Spinal cord (tissue), 10 donors: ENCODE results near the gene HOXD11. TPM values are rescaled to one million over a fixed set of nuclear protein-coding genes. Genes with fewer than 3 reads are reported as not detected.

Experiments used
- DNase-seq, 6 donors: peaks; one replicate each; pipeline versions ENCODE4 v3.0.0 to v3.0.0-alpha.2; 2013 to 2015; ENCODE audit warnings: low spot score in 6 of 6, low read depth in 4 of 6
- H3K27ac ChIP-seq: one replicate; pipeline ENCODE4 v1.5.1; 2013; ENCODE audit warnings: low read depth, low read length, control low read depth
- H3K27me3 ChIP-seq: one replicate; pipeline ENCODE4 v1.6.1; 2013; ENCODE audit warnings: low read length; ENCODE audit not compliant: control insufficient read depth, insufficient read depth
- H3K36me3 ChIP-seq: one replicate; pipeline ENCODE4 v1.6.1; 2013; ENCODE audit warnings: low read length; ENCODE audit not compliant: control insufficient read depth, insufficient read depth
- H3K4me1 ChIP-seq: one replicate; pipeline ENCODE4 v1.6.1; 2013; ENCODE audit warnings: low read length; ENCODE audit not compliant: control insufficient read depth, insufficient read depth
- H3K4me3 ChIP-seq: one replicate; pipeline ENCODE4 v1.5.1; 2013; ENCODE audit warnings: low read depth, low read length, control low read depth
- H3K9me3 ChIP-seq: one replicate; pipeline ENCODE4 v1.6.1; 2013; ENCODE audit warnings: low read length; ENCODE audit not compliant: control insufficient read depth, insufficient read depth
- WGBS: methylation state at CpG from one replicate; pipeline ENCODE4 v1.1.5; 2013; ENCODE audit warnings: missing lambda C conversion rate; ENCODE audit not compliant: insufficient coverage; 5-methylcytosine and 5-hydroxymethylcytosine counted together
- polyA plus RNA-seq, 2 donors: library from polyadenylated mRNA; unstranded; fragments of 120-200 nt; gene quantifications; one replicate each; pipeline ENCODE4 v1.2.1, GENCODE V29; 2013; ENCODE audit not compliant: insufficient read length in 2 of 2
- total RNA-seq, 2 donors: library from RNA; depleted of rRNA in 1 of 2; stranded (reverse); fragments of 120-200 nt in 1 of 2; fragments of >200 nt in 1 of 2; gene quantifications; one replicate each; pipeline versions ENCODE4 v1.2.3 to v1.2.4, GENCODE V29; 2013 to 2014
- donor health status: healthy.

HOXD11 gene
- total and polyA plus RNA-seq, 4 donors, result 0.39 to 1.4 (median 0.51) TPM; not detected in 1

GRCh38 chr2:176130957-176131847 is 24.1 kb downstream of the HOXD11 start:
- Histone ChIP-seq H3K27ac (peak overlapping the region; percentile 83), H3K4me3 (peak overlapping the region; percentile 64), H3K27me3 (peaks cover 4% of the 10 kb centered on the region), H3K36me3 (no peaks in the 10 kb centered on the region), H3K4me1 (peaks cover 35% of the 10 kb centered on the region), H3K9me3 (no peaks in the 10 kb centered on the region)
- WGBS, result no CpG with 5 or more reads among the region's 15 CpGs
- DNase-seq, result peak in 1 of 6 donors; percentile 65

GRCh38 chr2:176131848-176132158 is 24.7 kb downstream of the HOXD11 start:
- H3K4me1 ChIP-seq, result peaks cover 35% of the 10 kb centered on the region
- H3K4me3 ChIP-seq, result peak overlapping the region; percentile 64
- no peaks in the 10 kb centered on the region for H3K9me3 ChIP-seq
- H3K27me3 ChIP-seq, result peaks cover 4% of the 10 kb centered on the region
- no peaks in the 10 kb centered on the region for H3K36me3 ChIP-seq
- no CpG with 5 or more reads among the region's 4 CpGs for WGBS
- H3K27ac ChIP-seq, result peak overlapping the region; percentile 83
- no peak for DNase-seq

- 9% methylated on average over 9 of the region's 33 CpGs for WGBS
- peaks cover 35% of the 10 kb centered on the region for H3K4me1 ChIP-seq
- no peaks in the 10 kb centered on the region for H3K9me3 ChIP-seq
- H3K36me3 ChIP-seq, result no peaks in the 10 kb centered on the region
- H3K4me3 ChIP-seq, result peak overlapping the region; percentile 64
- H3K27ac ChIP-seq, result peak overlapping the region; percentile 83
- DNase-seq, result peak in 2 of 6 donors; percentile 65 to 89
- H3K27me3 ChIP-seq, result peaks cover 4% of the 10 kb centered on the region
These were observed 25.4 kb downstream of the HOXD11 start for GRCh38 chr2:176132205-176133171.

- Histone ChIP-seq H3K4me3 (no peak overlapping the region), H3K27me3 (no peaks in the 10 kb centered on the region), H3K36me3 (no peaks in the 10 kb centered on the region), H3K4me1 (peaks cover 30% of the 10 kb centered on the region), H3K27ac (peak overlapping the region; percentile 83), H3K9me3 (no peaks in the 10 kb centered on the region)
- peak in 2 of 6 donors; percentile 85 for DNase-seq
These were observed 26.3 kb downstream of the HOXD11 start for GRCh38 chr2:176133389-176133788.

- DNase-seq, result peak in 2 of 6 donors; percentile 47 to 93
- no peak overlapping the region for H3K4me3 ChIP-seq
- H3K27ac ChIP-seq, result peak overlapping the region; percentile 83
- WGBS, result 16% methylated on average over 3 of the region's 4 CpGs
- H3K4me1 ChIP-seq, result peaks cover 24% of the 10 kb centered on the region
- H3K36me3 ChIP-seq, result no peaks in the 10 kb centered on the region
- no peaks in the 10 kb centered on the region for H3K9me3 ChIP-seq
- no peaks in the 10 kb centered on the region for H3K27me3 ChIP-seq
These were observed 27.0 kb downstream of the HOXD11 start for GRCh38 chr2:176134035-176134434.

- peak in 1 of 6 donors; percentile 82 for DNase-seq
- Histone ChIP-seq H3K27ac (peak overlapping the region; percentile 83), H3K4me3 (peak overlapping the region; percentile 84), H3K4me1 (peaks cover 20% of the 10 kb centered on the region), H3K9me3 (no peaks in the 10 kb centered on the region), H3K36me3 (no peaks in the 10 kb centered on the region), H3K27me3 (no peaks in the 10 kb centered on the region)
These were observed 28.0 kb downstream of the HOXD11 start for GRCh38 chr2:176135035-176135440.

GRCh38 chr2:176136374-176137251 is 29.5 kb downstream of the HOXD11 start:
- peaks cover 33% of the 10 kb centered on the region for H3K4me1 ChIP-seq
- peak overlapping the region; percentile 84 for H3K4me3 ChIP-seq
- 0% methylated on average over 62 of the region's 71 CpGs for WGBS
- H3K36me3 ChIP-seq, result peaks cover 7% of the 10 kb centered on the region
- peak overlapping the region; percentile 91 for H3K27ac ChIP-seq
- H3K27me3 ChIP-seq, result no peaks in the 10 kb centered on the region
- no peaks in the 10 kb centered on the region for H3K9me3 ChIP-seq
- peak in 4 of 6 donors; percentile 77 to 99 (median 82) for DNase-seq

- peak in 1 of 6 donors; percentile 76 for DNase-seq
- Histone ChIP-seq H3K27ac (peak overlapping the region; percentile 91), H3K4me1 (peaks cover 35% of the 10 kb centered on the region), H3K27me3 (no peaks in the 10 kb centered on the region), H3K9me3 (no peaks in the 10 kb centered on the region), H3K4me3 (peak overlapping the region; percentile 84), H3K36me3 (peaks cover 7% of the 10 kb centered on the region)
- WGBS, result 6% methylated on average over 2 of the region's 2 CpGs
These were observed 30.1 kb downstream of the HOXD11 start for GRCh38 chr2:176137252-176137580.

- H3K27ac ChIP-seq, result peak overlapping the region; percentile 91
- no peaks in the 10 kb centered on the region for H3K9me3 ChIP-seq
- WGBS, result 21% methylated on average over 5 of the region's 8 CpGs
- H3K27me3 ChIP-seq, result no peaks in the 10 kb centered on the region
- peak in 2 of 6 donors; percentile 48 to 87 for DNase-seq
- H3K36me3 ChIP-seq, result peaks cover 7% of the 10 kb centered on the region
- peaks cover 39% of the 10 kb centered on the region for H3K4me1 ChIP-seq
- peak overlapping the region; percentile 84 for H3K4me3 ChIP-seq
These were observed 30.8 kb downstream of the HOXD11 start for GRCh38 chr2:176137906-176138305.
